ENCODE results near the gene ZNF688. TPM values are rescaled to one million over a fixed set of nuclear protein-coding genes. Genes with fewer than 3 reads are reported as not detected.

The ZNF688 gene
- total and polyA plus RNA-seq, 2 of the 8 experiments (the other 6 are each of a cell fraction or from before 2014, with no cell fraction given): 2.7 to 3.5 TPM

DNA sequence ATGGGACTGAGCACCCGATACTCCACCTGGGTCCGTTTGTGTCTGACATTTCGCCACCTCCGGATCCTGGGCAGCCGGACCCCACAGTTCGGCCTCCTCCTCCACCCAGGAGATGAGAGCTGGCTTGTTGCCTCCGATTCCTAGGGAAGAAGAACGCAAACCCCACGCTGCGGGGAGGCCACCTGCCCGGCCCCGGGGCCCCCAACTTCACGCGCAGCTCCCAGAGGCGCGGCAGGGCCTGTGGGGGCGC is 13.9 kb downstream of the ZNF688 start:
- no peak overlapping the region for H2AK5ac ChIP-seq (ENCODE audit: low read depth, low read length)
- H2BK12ac ChIP-seq (ENCODE audit: low read depth, low read length): no peak overlapping the region
- no peak overlapping the region for H3K14ac ChIP-seq (ENCODE audit: insufficient read length)
- peaks cover 7% of the 10 kb centered on the region; the same call in 1 of the 2 replicates for H3K23me2 ChIP-seq (ENCODE audit: low read depth, low read length)
- H4K91ac ChIP-seq (replicated peaks; ENCODE audit: insufficient read length, low read length): no peak overlapping the region
- H4K8ac ChIP-seq (ENCODE audit: extremely low read depth, insufficient read depth, low read length): no peak overlapping the region
- no peaks in the 10 kb centered on the region for H3K79me2 ChIP-seq (ENCODE audit: control insufficient read depth in 1 of 2, insufficient read depth in 2 of 2, low read length in 2 of 2)
- no peak overlapping the region for H2BK15ac ChIP-seq (ENCODE audit: low read length)
- peaks cover 0 to 5% (median 2%) of the 10 kb centered on the region in 4 experiments; a peak in 2 of 7 replicates for H3K4me1 ChIP-seq (replicated peaks in 1 of 4; ENCODE audit: control insufficient read depth in 3 of 4, insufficient read depth in 4 of 4, low read length in 3 of 4)
- no peak for DNase-seq (ENCODE audit: low read depth in 1 of 2, low spot score in 2 of 2)
- no peak overlapping the region for H2AFZ ChIP-seq (ENCODE audit: low read length)
- peak overlapping the region; percentile 48 to 83 for H3K4me2 ChIP-seq (ENCODE audit: insufficient read depth in 1 of 2, low read depth in 2 of 2, low read length in 2 of 2)
- H3K23ac ChIP-seq (ENCODE audit: insufficient read length): no peak overlapping the region
- H2BK120ac ChIP-seq (replicated peaks; ENCODE audit: low read depth, low read length): no peak overlapping the region
- H3K4me3 ChIP-seq (ENCODE audit: extremely low read depth in 1 of 4, insufficient read depth in 2 of 4, low read depth in 3 of 4, low read length in 4 of 4): peak overlapping the region; percentile 58 to 86 (median 76)
- FAIRE-seq: no peak
- ChIA-PET POLR2A (ENCODE audit: partially characterized antibody) (interaction anchor here (0.7 to 8.4 kb wide), 19 partner anchors 10 to 152 kb away, joined by 3 to 121 read pairs (median 6); partner anchors contain the start of genes PRR14, ZNF688, ZNF689 and ZNF747), CTCF (ENCODE audit: partially characterized antibody) (interaction anchor here (0.7 to 3.1 kb wide), 10 partner anchors 17 to 123 kb away, joined by 3 to 23 read pairs (median 4); partner anchors contain the start of gene ZNF747)
- H2BK5ac ChIP-seq (ENCODE audit: low read depth, low read length): peak overlapping the region; percentile 88; the same call in 1 of the 2 replicates
- no peak overlapping the region for H4K5ac ChIP-seq (ENCODE audit: insufficient read length, low read depth, low read length)
- TF ChIP-seq POLR2A (IDR thresholded peaks at IDR 0.05; ENCODE audit: control extremely low read depth in 1 of 2, low read depth in 2 of 2, low read length in 2 of 2) (0 out of 3 replicates have a peak, but pooled peaks of 1 of the 2 experiments have one; percentile 20), KDM1A (IDR thresholded peaks at IDR 0.05; ENCODE audit: borderline replicate concordance, low read length) (no peak), TAF1 (IDR thresholded peaks at IDR 0.05; ENCODE audit: low read depth, low read length) (no peak), TEAD4 (IDR thresholded peaks at IDR 0.05; ENCODE audit: low read depth, low read length) (no peak), SAP30 (IDR thresholded peaks at IDR 0.05; ENCODE audit: insufficient read depth, insufficient replicate concordance, low read length) (peak; percentile 6), NRF1 (IDR thresholded peaks at IDR 0.05; ENCODE audit: low read depth, low read length) (no peak), POU5F1 (IDR thresholded peaks at IDR 0.05; ENCODE audit: low read depth, low read length) (no peak)
- TF ChIP-seq, protein P1, sequence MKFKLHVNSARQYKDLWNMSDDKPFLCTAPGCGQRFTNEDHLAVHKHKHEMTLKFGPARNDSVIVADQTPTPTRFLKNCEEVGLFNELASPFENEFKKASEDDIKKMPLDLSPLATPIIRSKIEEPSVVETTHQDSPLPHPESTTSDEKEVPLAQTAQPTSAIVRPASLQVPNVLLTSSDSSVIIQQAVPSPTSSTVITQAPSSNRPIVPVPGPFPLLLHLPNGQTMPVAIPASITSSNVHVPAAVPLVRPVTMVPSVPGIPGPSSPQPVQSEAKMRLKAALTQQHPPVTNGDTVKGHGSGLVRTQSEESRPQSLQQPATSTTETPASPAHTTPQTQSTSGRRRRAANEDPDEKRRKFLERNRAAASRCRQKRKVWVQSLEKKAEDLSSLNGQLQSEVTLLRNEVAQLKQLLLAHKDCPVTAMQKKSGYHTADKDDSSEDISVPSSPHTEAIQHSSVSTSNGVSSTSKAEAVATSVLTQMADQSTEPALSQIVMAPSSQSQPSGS (IDR thresholded peaks at IDR 0.05; ENCODE audit: low read length): no peak
- 4% methylated on average over 17 of the region's 17 CpGs; no CpG with 5 or more reads in 1 of the 2 experiments for WGBS, 2 experiments (ENCODE audit: extremely low coverage in 1 of 2, insufficient coverage in 1 of 2, insufficient read length in 1 of 2, insufficient replicate concordance in 2 of 2, low coverage in 1 of 2, low lambda C conversion rate in 2 of 2, missing lambda C conversion rate in 1 of 2)
- H3K56ac ChIP-seq (replicated peaks; ENCODE audit: insufficient read length, low read depth, low read length): no peak overlapping the region
- peaks cover 0 to 3% (median 1%) of the 10 kb centered on the region in 4 experiments; a peak in 1 of 7 replicates for H3K27me3 ChIP-seq (replicated peaks in 1 of 4; ENCODE audit: control insufficient read depth in 3 of 4, extremely low read depth in 1 of 4, insufficient read depth in 3 of 4, low read length in 3 of 4)
- H4K20me1 ChIP-seq (replicated peaks in 1 of 2; ENCODE audit: control insufficient read depth in 1 of 2, insufficient read depth in 2 of 2, low read length in 2 of 2): peaks cover 0 to 4% of the 10 kb centered on the region in 2 experiments
- H3K18ac ChIP-seq (ENCODE audit: extremely low read depth, low read length): peak overlapping the region; percentile 78
- no peaks in the 10 kb centered on the region for H3K9me3 ChIP-seq (ENCODE audit: insufficient read depth in 2 of 2, low read depth in 1 of 2, low read length in 1 of 2)
- peak overlapping the region in 3 of 4 experiments; percentile 43 to 66 (median 58); a peak in 5 of 7 replicates for H3K9ac ChIP-seq (replicated peaks in 1 of 4; ENCODE audit: extremely low read depth in 1 of 4, low read depth in 3 of 4, low read length in 3 of 4)
- H3K4ac ChIP-seq (replicated peaks; ENCODE audit: insufficient read length, low read depth, low read length): no peak overlapping the region
- 0 out of 2 replicates have a peak overlapping the region, but pooled peaks have one; percentile 60 for H3K27ac ChIP-seq (ENCODE audit: low read depth, low read length)
- H2BK20ac ChIP-seq (ENCODE audit: low read length): no peak overlapping the region
- peaks cover 3 to 8% (median 5%) of the 10 kb centered on the region in 4 experiments; a peak in 4 of 8 replicates for H3K36me3 ChIP-seq (ENCODE audit: control insufficient read depth in 2 of 4, insufficient read depth in 4 of 4, low read length in 3 of 4)
- no peaks in the 10 kb centered on the region for H3K79me1 ChIP-seq (ENCODE audit: low read depth, low read length)

Data from H1 (cell line).